PFSK-1 (cell line): ENCODE results near the gene CCDC33.

Experiments
- POLR2AphosphoS5 ChIP-seq: IDR thresholded peaks from 2 replicates; pipeline ENCODE4 v1.6.1; 2012; ENCODE audit warnings: low read depth, mild to moderate bottlenecking, control low read depth, low read length, moderate library complexity
- REST ChIP-seq, 2 experiments: IDR thresholded peaks; 2 replicates each; pipeline versions ENCODE4 v1.6.1 to v1.8.0; 2011 to 2012; ENCODE audit warnings: low read depth in 2 of 2, low read length in 2 of 2, control low read depth in 1 of 2, inconsistent platforms in 1 of 2, mild to moderate bottlenecking in 1 of 2, moderate library complexity in 1 of 2; ENCODE audit not compliant: insufficient read depth in 1 of 2
- SIN3A ChIP-seq: IDR thresholded peaks from 2 replicates; pipeline ENCODE4 v1.6.1; 2012; ENCODE audit warnings: mild to moderate bottlenecking, low read length, moderate library complexity, borderline replicate concordance; ENCODE audit not compliant: insufficient read depth

- no peak for TF ChIP-seq REST (IDR thresholded peaks at IDR 0.05; ENCODE audit: insufficient read depth in 1 of 2, low read depth in 2 of 2, low read length in 2 of 2)
- TF ChIP-seq POLR2AphosphoS5, result no peak
- no peak for TF ChIP-seq SIN3A
Observed at GRCh38 chr15:74314795-74315438, 78.8 kb downstream of the CCDC33 start.
